Osteocyte (in vitro differentiated cells): ENCODE measurements around the gene ANGPT4. TPM values are rescaled to one million over a fixed set of nuclear protein-coding genes. Genes with fewer than 3 reads are reported as not detected.
A peak's percentile ranks its signal among the peaks of the same experiment; 100 is the strongest.

ENCODE experiments used
- DNase-seq: peaks from one replicate; pipeline ENCODE4 v3.0.0; 2021; ENCODE audit warnings: mixed read lengths; ENCODE audit not compliant: unreplicated experiment; ENCODE audit errors: extremely low spot score
- H3K27ac Mint-ChIP-seq: one replicate; pipeline ENCODE4 v1.8.0; 2021; ENCODE audit warnings: mild to moderate bottlenecking, mixed read lengths; ENCODE audit not compliant: unreplicated experiment
- H3K27me3 Mint-ChIP-seq: one replicate; pipeline ENCODE4 v1.8.0; 2021; ENCODE audit warnings: mixed read lengths; ENCODE audit not compliant: unreplicated experiment
- H3K36me3 Mint-ChIP-seq: one replicate; pipeline ENCODE4 v1.8.0; 2021; ENCODE audit warnings: mixed read lengths; ENCODE audit not compliant: unreplicated experiment
- H3K4me1 Mint-ChIP-seq: one replicate; pipeline ENCODE4 v1.8.0; 2021; ENCODE audit warnings: mixed read lengths; ENCODE audit not compliant: unreplicated experiment
- H3K4me3 Mint-ChIP-seq: one replicate; pipeline ENCODE4 v1.8.0; 2021; ENCODE audit warnings: mild to moderate bottlenecking, moderate library complexity, mixed read lengths; ENCODE audit not compliant: unreplicated experiment
- H3K9me3 Mint-ChIP-seq: one replicate; pipeline ENCODE4 v1.8.0; 2021; ENCODE audit warnings: mixed read lengths; ENCODE audit not compliant: unreplicated experiment
- total RNA-seq: library from RNA; stranded (reverse); gene quantifications from 2 replicates; pipeline ENCODE4 v1.2.1, GENCODE V29; 2021
- TF ChIP-seq, protein P1 (sequence below): fragments of 200-600 bp; sonication (generic); IDR thresholded peaks from 2 replicates; pipeline ENCODE4 v1.5.0; 2021; ENCODE audit warnings: antibody characterized with exemption, mild to moderate bottlenecking, moderate library complexity

Gene ANGPT4
- total RNA-seq, 1 donor from 2014 or later: not detected

DNA sequence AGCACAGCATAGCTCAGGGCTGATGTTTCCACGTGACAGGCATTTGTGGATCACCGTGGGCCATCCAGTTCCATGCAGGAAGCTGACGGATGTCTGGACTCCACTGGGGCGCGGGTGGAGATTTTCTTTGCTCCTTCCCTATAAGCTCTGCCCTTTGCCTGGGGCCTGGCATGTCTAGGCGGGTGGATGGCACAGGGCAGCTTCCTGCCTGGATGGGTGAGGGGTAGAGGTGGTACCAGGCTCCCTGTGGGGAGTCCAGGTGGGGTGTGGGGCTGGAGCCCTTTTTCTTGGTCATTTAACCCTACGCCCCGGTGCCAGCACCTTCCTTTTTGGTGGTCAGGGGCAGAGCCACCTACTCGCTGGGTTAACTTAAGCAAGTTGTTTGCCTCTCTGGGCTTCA is 72.2 kb downstream of the ANGPT4 start:
- H3K36me3 Mint-ChIP-seq: no peaks in the 10 kb centered on the region
- no peak overlapping the region for H3K4me3 Mint-ChIP-seq
- H3K27me3 Mint-ChIP-seq: no peaks in the 10 kb centered on the region
- TF ChIP-seq, protein P1, sequence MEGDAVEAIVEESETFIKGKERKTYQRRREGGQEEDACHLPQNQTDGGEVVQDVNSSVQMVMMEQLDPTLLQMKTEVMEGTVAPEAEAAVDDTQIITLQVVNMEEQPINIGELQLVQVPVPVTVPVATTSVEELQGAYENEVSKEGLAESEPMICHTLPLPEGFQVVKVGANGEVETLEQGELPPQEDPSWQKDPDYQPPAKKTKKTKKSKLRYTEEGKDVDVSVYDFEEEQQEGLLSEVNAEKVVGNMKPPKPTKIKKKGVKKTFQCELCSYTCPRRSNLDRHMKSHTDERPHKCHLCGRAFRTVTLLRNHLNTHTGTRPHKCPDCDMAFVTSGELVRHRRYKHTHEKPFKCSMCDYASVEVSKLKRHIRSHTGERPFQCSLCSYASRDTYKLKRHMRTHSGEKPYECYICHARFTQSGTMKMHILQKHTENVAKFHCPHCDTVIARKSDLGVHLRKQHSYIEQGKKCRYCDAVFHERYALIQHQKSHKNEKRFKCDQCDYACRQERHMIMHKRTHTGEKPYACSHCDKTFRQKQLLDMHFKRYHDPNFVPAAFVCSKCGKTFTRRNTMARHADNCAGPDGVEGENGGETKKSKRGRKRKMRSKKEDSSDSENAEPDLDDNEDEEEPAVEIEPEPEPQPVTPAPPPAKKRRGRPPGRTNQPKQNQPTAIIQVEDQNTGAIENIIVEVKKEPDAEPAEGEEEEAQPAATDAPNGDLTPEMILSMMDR: no peak
- H3K27ac Mint-ChIP-seq: no peak overlapping the region
- H3K9me3 Mint-ChIP-seq: no peaks in the 10 kb centered on the region
- H3K4me1 Mint-ChIP-seq: peaks cover 9% of the 10 kb centered on the region
- DNase-seq: no peak

DNA sequence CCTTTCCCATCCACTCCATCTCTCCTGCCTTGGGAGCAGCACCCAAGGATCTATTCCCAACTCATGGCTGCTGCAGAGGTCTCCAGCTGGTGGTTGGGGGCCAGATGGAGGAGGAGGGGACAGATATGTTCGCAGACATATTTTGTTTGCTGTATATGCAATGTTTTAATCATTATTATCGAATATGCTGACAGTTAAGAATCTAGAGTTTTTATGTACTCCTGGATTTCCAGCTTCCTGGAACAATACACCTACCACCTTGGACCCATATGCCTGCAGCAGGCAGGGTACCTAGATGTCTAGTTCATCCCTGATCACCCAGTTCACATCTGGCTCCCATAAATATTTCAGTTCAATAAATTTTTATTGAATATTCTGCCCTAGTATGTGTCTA is 73.6 kb downstream of the ANGPT4 start:
- peaks cover 2% of the 10 kb centered on the region for H3K9me3 Mint-ChIP-seq
- H3K4me3 Mint-ChIP-seq: no peak overlapping the region
- no peaks in the 10 kb centered on the region for H3K27me3 Mint-ChIP-seq
- DNase-seq: no peak
- peaks cover 9% of the 10 kb centered on the region for H3K4me1 Mint-ChIP-seq
- TF ChIP-seq, protein P1: no peak
- H3K27ac Mint-ChIP-seq: no peak overlapping the region
- no peaks in the 10 kb centered on the region for H3K36me3 Mint-ChIP-seq

DNA sequence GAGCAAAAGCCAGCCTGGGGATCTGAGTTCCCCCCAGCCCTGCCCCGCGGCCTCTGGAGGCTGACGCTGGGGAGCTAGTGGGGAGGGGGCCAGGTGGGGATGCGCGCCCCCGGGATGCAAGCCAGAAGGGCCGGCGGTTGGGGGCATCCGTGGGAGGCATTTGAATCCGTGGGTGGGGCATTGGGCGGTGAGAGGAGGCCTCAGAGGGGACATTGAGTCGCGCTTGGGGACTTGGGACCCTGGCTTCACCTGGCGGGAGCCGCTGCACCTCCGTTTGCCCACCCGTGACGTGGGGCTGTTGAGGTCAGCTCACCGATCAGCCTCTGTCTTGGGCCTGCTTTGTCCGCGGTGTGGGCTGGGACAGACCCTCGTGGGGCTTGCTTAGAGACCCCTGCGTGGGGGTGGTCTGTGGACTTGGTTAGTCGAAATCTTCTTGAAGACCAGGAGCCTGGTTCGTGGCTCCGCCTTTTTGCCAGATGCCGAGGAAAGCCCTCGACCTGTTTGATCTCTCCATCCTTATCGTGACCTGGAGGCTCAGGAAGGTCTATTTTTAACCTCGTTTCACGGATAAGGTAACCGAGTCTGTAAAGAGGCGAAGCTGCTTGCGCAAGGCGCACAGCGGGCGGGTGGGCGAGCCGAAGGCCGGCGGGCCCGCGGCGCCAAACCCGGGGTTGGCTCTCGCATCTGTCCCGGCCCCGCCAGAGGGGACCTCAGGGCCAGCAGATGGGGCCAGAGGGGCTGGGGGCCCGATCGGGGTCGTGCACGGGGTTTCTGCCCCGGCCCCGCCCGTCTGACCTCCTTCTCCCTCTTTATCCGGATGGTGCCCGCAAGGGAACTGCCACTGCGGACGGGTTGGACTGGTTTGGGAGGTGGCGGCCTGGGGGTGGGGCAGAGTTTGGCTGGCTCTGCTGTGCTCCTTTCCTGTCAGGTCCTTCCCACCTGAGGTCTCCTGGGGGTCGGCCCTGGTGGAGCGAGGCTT is 74.3 kb downstream of the ANGPT4 start:
- Mint-ChIP-seq H3K4me3 (no peak overlapping the region), H3K36me3 (no peaks in the 10 kb centered on the region), H3K27ac (no peak overlapping the region), H3K9me3 (peaks cover 3% of the 10 kb centered on the region), H3K4me1 (peaks cover 9% of the 10 kb centered on the region), H3K27me3 (no peaks in the 10 kb centered on the region)
- TF ChIP-seq, protein P1: no peak
- no peak for DNase-seq

DNA sequence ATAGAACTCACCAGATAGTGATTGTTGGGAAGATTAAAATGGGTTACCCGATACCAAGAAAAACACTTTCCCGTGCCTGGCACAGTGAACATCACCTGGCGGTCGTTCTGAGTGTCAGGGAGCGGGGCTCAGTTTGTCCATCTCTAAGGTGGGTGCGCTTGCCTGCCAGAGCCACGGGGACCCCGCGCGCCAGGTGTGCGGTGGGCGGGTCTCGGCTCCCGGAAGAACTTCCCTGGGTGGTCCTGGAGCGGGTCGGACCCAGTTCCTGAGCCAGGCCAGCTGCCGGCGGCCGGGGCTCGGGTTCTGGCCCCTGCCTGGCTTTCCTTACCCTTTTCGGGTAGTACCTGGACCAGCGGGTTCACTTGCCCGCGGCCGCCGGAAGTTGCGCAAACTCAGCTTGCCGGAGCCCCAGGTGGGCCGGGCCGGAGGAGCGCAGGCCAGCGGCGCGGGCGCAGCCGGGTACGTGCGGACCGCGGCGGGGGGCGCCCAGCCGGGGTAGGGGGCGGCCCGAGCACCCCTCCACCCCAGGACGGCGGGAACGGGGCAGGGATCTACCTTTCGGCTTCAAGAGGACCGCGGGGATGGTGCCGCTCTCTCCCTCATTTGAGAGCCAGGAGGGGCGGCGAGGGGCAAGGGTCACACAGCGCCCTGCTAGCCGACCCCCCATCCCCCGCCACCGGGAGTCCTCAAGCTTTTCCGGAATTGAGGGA is 75.1 kb downstream of the ANGPT4 start:
- TF ChIP-seq, protein P1: no peak
- Mint-ChIP-seq H3K9me3 (peaks cover 3% of the 10 kb centered on the region), H3K4me1 (peaks cover 14% of the 10 kb centered on the region), H3K4me3 (peak overlapping the region; percentile 14), H3K27ac (no peak overlapping the region), H3K27me3 (no peaks in the 10 kb centered on the region), H3K36me3 (no peaks in the 10 kb centered on the region)
- no peak for DNase-seq

DNA sequence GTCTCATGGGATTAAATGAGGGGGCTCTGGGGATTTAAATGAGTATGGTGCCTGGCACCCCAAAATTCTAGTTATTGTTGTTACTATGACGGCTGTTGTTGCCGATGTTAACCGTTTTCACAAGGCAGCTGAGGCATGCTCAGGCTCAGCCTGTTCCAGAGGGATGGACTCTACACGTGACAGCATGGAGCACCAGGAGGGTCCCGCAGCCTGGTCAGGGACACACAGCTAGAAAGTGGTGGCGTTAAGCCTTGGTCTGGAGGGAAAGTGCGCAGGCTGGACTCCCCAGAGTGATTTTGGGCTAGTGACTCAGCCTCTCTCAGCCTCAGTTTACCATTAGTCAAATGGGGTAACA is 75.7 kb downstream of the ANGPT4 start:
- TF ChIP-seq, protein P1: no peak
- Mint-ChIP-seq H3K4me1 (peaks cover 16% of the 10 kb centered on the region), H3K9me3 (peaks cover 3% of the 10 kb centered on the region), H3K4me3 (peak overlapping the region; percentile 14), H3K27ac (no peak overlapping the region), H3K36me3 (no peaks in the 10 kb centered on the region), H3K27me3 (no peaks in the 10 kb centered on the region)
- DNase-seq: no peak
